GM21423 (cell line): ENCODE data around the gene IL32.
"Not testable (repeated sequence)": the region's sequence is repeated elsewhere in the genome, so short reads cannot be mapped to it uniquely, and the experiment has no call there.

Source experiments
- ATAC-seq: cut with Tn5 transposase; IDR thresholded peaks from one replicate; pipeline ENCODE4 v1.9.1; 2021; ENCODE audit warnings: mild to moderate bottlenecking, moderate library complexity; ENCODE audit not compliant: unreplicated experiment

The IL32 gene

GRCh38 chr16:3069146-3069545, 3.7 kb downstream of the IL32 start:
- not testable (repeated sequence) for ATAC-seq

DNA sequence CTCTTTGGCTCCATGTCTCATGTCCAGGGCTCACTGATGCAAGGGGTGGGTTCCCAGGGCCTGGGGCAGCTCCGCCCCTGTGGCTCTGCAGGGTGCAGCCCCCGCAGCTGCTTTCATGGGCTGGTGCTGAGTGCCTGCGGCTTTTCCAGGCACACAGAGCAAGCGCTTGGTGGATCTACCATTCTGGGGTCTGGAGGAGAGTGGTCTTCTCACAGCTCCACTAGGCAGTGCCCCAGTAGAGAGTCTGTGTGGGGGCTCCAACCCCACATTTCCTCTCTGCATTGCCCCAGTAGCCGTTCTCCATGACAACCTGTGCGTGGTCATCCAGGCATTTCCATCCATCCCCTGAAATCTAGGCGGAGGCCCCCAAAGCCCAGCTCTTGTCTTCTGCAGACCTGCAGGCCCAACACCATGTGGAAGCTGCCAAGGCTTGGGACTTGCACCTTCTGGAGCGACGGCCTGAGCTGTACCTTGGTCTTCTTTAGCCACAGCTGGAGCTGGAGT, 5.2 kb downstream of the IL32 start:
- ATAC-seq: no peak

DNA sequence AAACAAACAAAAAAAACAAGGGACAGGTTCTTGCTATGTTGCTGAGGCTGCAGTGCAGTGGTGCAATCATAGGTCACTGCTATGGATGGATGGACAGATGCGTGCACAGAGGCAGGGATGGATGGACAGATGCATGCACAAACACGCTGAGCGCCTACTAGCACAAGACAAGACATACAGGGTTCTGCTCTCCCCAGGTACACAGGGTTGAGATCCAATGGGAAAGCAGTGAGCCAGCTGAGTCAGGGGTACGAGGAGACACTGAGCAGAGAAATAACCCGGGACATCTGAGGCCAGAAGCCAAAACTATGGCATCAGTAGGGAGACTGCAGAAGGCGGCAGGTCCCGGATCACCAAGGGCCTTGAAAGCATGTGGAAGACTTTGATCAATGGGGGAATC, 6.2 kb downstream of the IL32 start:
- ATAC-seq: no peak

GRCh38 chr16:3072148-3072547, 6.7 kb downstream of the IL32 start:
- ATAC-seq: not testable (repeated sequence)

DNA sequence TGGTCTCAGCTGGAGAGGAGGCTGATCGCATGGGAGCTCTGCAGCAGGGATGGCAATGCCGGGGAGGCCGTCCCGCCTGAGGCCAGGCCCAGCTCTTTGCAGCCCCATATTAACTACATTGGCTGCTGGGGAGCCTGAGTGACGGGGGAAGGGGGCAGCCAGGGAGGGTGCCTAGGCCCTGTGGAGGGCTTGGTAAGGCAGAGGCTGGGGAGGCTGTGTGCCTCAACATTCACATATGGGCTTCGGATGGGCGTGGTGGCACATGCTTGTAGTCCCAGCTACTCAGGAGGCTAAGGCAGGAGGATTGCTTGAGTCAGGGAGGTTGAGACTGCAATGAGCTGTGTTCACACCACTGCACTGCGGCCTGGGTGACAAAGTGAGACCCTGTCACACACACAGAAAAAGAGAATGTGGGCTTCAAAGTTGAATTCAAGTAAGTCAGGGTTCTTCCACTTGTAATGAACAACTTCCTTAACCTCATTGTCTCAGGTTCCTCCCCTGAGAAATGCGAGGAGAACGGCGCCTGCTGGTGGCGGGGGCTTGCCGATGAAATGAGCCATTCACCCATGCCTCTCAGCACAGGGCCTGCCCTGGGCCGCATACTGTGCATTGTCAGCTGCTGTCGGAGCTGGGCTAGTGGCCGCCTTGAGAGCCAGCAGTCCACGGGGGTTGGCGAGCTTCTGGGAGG, 7.3 kb downstream of the IL32 start:
- ATAC-seq: not testable (repeated sequence)

DNA sequence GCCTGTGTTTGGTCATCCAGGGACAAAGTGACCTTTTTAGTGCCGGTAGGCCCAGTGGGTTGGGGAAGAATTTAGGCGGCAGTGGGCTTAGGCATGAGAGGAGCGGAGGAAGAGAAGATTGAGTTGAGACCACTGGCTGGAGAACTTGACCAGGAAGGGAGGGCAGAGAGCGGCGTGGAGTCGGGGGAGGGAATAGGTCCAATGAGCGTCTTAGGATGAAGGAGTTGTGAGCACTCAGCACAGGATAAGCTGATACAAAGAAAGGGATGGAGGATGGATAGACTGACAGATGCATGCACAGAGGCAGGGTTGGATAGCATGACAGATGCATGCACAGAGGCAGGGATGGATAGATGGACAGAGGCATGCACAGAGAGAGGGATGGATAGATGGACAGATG, 8.0 kb downstream of the IL32 start:
- ATAC-seq: no peak

- peak; percentile 80 for ATAC-seq
These were observed 9.6 kb downstream of the IL32 start for GRCh38 chr16:3074860-3075522.

DNA sequence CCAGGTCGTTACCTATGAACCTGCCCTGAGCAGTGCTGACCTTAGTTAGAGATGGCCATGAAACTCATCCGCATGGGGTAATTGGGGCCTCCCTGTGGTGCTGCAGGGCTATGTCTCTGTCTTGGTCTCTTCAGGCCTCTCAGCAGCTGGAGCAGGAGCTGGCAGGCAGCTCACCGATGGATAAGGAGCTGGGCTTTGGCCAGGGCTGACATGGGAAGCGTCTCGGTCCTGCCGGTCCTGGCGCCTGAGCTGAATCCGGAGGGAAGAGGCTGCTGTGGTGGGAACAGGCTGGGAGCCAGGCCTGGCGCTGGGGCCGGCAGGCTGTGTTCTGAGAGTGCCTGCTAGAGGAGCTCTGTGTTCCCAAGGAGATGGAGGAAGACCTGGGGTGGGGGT, 10.1 kb downstream of the IL32 start:
- peak; percentile 3 for ATAC-seq

DNA sequence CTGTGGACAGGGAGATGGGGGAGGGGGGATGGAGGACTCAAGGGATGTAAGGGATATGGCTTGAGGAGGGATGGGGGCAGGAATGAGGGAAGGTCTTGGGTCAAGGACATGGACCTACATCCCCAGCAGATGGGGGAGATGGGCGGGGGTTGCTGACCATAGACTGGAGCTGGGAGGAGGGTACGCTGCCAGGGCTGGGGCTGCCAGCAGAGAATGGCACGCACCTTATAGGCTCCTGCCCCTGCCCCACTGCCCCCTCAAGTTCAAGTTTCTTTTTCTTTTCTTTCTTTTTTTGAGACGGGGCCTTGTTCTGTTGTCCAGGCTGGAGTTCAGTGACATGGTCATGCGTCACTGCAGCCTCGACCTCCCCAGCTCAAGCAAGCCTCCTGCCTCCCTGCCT, 10.5 kb downstream of the IL32 start:
- not testable (repeated sequence) for ATAC-seq

GRCh38 chr16:3076577-3076976, 11.1 kb downstream of the IL32 start:
- no peak for ATAC-seq

DNA sequence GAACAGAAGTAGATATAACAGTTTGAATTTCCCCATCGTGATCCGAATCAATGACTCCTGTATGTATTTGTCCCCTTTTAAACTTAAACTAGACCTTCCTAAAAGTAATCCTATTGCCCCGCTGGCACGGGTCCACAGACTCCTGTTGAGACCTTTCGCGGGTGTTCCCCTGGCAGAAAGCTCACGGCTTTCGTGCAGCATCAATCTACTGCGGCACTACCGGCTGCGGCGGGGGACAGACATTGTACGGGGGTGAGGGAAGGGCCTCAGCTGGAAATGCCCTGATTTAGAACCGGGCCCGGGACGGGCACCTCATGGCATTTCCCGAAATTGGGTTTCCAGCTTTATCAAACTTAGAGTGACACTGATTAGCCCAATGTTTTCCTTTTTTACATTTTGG, 14.6 kb downstream of the IL32 start:
- ATAC-seq: no peak

GRCh38 chr16:3081957-3082356, 16.5 kb downstream of the IL32 start:
- not testable (repeated sequence) for ATAC-seq

DNA sequence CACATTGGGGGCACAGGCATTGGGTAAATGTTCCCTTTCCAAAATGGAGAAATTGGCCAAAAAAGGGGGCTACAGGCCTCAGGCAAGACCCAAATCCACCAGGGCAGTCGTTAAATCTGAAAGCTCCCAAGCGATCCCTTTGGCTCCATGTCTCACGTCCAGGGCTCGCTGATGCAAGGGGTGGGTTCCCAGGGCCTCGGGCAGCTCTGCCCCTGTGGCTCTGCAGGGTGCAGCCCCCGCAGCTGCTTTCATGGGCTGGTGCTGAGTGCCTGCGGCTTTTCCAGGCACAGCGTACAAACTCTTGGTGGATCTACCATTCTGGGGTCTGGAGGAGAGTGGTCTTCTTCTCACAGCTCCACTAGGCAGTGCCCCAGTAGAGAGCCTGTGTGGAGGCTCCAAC, 18.0 kb downstream of the IL32 start:
- ATAC-seq: not testable (repeated sequence)

GRCh38 chr16:3084491-3084890, 19.1 kb downstream of the IL32 start:
- no peak for ATAC-seq

DNA sequence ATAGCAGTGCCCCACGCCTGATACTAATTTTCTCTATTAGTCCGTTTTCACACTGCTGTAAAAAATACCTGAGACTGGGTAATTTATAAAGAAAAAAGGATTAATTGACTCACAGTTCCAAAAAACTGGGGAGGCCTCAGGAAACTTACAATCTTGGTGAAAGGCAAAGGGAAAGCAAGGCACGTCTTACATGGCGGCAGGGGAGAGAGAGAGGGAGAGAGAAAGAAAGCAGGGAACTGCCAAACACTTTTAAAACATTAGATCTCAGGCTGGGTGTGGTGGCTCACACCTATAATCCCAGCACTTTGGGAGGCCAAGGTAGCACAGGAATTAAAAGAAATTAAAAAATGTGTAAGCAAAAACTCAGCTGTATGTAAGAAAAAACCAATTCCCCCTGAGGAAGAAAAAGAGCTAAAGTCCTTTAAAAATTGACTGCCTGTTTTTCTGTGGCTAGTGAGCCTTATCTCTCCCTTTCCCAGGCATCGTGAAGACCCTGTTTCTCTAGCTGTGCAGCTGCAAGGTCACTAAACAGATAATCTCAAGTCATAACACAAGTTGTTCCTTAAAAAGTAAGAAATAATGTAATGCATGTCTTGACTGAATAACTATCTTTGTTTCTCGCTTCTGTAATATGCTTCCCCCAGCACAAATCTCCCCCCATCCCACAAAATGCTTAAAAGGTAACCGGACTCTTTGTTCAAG, 19.7 kb downstream of the IL32 start:
- no peak for ATAC-seq

GRCh38 chr16:3085868-3086595, 20.6 kb downstream of the IL32 start:
- ATAC-seq: no peak

- no peak for ATAC-seq
These were observed 21.3 kb downstream of the IL32 start for GRCh38 chr16:3086596-3087242.

DNA sequence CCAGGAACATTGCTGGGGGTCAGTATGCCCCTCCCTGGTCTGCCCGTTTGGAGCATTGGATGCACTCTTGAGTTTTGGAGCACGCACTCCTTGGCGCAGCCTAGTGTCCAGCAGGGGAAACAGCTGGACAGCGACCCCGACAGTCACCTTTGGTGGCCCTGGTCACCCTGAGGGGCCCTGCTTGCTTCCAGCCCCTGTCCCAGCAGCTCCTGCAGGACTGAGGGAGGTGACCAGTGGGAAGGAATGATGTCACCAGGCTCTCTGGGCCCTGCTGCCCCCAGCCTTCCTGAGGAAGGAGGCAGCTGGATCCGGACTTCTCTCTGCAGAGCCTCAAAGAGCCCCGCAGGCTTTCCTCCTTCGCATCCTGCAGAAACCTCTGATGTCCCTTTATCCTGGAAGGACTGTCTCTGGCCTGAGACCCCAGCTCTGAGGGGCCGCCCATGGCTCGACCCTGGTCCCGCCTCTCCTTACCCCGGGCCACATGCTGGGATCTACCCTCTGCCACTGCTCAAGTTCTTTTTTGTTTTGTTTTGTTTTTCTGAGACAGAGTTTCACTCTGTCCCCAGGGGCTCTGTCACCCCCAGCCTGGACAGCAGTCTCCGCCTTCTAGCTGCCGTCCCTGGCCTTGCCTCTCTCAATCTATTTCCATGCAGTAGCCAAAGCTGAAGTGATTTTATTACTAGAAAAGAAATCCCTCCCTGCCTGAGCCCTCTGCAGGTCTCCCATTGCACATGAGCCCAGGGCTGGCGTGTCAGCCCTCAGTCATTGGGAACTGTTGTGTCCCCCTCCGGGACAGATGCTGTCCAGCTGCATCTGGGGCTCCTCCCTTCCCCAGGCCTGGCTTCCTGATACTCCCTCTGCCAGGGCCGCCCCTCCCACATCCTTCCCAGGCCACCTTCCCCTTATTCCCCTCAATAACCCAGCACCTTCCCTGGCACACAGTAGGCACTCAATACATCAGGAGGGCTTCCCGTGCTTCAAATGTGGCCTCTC, 22.1 kb downstream of the IL32 start:
- ATAC-seq: no peak

GRCh38 chr16:3088450-3088849, 23.0 kb downstream of the IL32 start:
- no peak for ATAC-seq
